ENCODE measurements around the gene KLK15.

Gene KLK15

GRCh38 chr19:50795664-50796073 is 37.7 kb downstream of the KLK15 start:
- no peak for ATAC-seq
- no peak for TF ChIP-seq PATZ1 (CRISPR knock-in tag; IDR thresholded peaks at IDR 0.05; ENCODE audit: borderline replicate concordance)
- TF ChIP-seq, protein P1, sequence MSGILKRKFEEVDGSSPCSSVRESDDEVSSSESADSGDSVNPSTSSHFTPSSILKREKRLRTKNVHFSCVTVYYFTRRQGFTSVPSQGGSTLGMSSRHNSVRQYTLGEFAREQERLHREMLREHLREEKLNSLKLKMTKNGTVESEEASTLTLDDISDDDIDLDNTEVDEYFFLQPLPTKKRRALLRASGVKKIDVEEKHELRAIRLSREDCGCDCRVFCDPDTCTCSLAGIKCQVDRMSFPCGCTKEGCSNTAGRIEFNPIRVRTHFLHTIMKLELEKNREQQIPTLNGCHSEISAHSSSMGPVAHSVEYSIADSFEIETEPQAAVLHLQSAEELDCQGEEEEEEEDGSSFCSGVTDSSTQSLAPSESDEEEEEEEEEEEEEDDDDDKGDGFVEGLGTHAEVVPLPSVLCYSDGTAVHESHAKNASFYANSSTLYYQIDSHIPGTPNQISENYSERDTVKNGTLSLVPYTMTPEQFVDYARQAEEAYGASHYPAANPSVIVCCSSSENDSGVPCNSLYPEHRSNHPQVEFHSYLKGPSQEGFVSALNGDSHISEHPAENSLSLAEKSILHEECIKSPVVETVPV (CRISPR knock-in tag; IDR thresholded peaks at IDR 0.05): no peak
- TF ChIP-seq, protein P2, sequence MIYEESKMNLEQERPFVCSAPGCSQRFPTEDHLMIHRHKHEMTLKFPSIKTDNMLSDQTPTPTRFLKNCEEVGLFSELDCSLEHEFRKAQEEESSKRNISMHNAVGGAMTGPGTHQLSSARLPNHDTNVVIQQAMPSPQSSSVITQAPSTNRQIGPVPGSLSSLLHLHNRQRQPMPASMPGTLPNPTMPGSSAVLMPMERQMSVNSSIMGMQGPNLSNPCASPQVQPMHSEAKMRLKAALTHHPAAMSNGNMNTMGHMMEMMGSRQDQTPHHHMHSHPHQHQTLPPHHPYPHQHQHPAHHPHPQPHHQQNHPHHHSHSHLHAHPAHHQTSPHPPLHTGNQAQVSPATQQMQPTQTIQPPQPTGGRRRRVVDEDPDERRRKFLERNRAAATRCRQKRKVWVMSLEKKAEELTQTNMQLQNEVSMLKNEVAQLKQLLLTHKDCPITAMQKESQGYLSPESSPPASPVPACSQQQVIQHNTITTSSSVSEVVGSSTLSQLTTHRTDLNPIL (CRISPR knock-in tag; IDR thresholded peaks at IDR 0.05; ENCODE audit: low read depth): no peak
- no peak for TF ChIP-seq ZNF70 (CRISPR knock-in tag; IDR thresholded peaks at IDR 0.05)
- no peak for TF ChIP-seq ZNF8 (CRISPR knock-in tag; IDR thresholded peaks at IDR 0.05)
- TF ChIP-seq POU6F1 (CRISPR knock-in tag; IDR thresholded peaks at IDR 0.05; ENCODE audit: borderline replicate concordance, low read depth): no peak
- TF ChIP-seq ZC3H10 (CRISPR knock-in tag; IDR thresholded peaks at IDR 0.05): no peak
- TF ChIP-seq RARB (CRISPR knock-in tag; IDR thresholded peaks at IDR 0.05): no peak
- no peak for TF ChIP-seq ZFP30 (CRISPR knock-in tag; IDR thresholded peaks at IDR 0.05)
- no peak for TF ChIP-seq BACH2 (CRISPR knock-in tag; IDR thresholded peaks at IDR 0.05; ENCODE audit: borderline replicate concordance)
- no peak for TF ChIP-seq ISL1 (CRISPR knock-in tag; IDR thresholded peaks at IDR 0.05)
- TF ChIP-seq TSHZ2 (CRISPR knock-in tag; IDR thresholded peaks at IDR 0.05): no peak
- no peak for TF ChIP-seq TOX (CRISPR knock-in tag; IDR thresholded peaks at IDR 0.05; ENCODE audit: borderline replicate concordance)
- no peak for TF ChIP-seq OSR1 (CRISPR knock-in tag; IDR thresholded peaks at IDR 0.05)
- no peak for TF ChIP-seq TCF4 (CRISPR knock-in tag; IDR thresholded peaks at IDR 0.05; ENCODE audit: borderline replicate concordance)
- no peak for TF ChIP-seq ARNTL (CRISPR knock-in tag; IDR thresholded peaks at IDR 0.05; ENCODE audit: borderline replicate concordance, low read depth)
- no peak for TF ChIP-seq PPARA (CRISPR knock-in tag; IDR thresholded peaks at IDR 0.05; ENCODE audit: borderline replicate concordance)
- no peak for TF ChIP-seq GLIS3 (CRISPR knock-in tag; IDR thresholded peaks at IDR 0.05)
- no peak for TF ChIP-seq ESRRG (CRISPR knock-in tag; IDR thresholded peaks at IDR 0.05)
- TF ChIP-seq ZFP3 (CRISPR knock-in tag; IDR thresholded peaks at IDR 0.05): no peak

DNA sequence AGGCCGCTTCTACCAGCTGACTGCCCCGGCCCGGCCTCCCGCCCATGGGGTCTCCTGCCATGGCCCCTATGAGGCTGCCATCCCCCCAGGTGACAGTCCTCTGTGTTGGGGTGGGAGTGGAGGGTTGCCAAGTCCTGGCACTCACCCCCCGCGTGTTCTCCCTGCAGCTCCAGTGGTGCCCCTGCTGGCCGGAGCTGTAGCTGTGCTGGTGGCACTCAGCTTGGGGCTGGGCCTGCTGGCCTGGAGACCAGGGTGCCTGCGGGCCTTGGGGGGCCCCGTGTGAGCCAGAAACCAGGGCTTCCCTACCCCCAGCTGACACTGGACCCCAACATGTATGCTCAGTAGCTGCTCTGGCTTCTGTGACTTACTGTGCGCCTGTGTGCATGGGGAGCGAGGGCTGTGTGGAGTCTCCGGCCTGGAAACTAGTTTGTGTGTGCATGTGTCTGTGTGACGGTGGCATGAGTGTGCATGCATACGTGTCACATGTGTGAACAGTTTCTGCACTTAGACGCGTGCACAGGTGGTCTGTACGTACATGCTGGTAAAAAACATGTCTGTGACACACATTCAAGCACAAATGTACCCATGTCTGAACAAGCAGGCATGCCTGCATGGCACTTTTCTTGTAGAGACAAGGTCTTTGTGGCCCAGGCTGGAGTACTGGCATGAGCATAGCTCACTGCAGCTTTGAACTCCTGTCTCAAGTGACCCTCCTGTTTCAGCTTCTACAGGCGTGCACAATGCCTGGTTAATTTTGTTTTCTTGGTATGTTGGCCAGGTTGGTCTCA is 38.3 kb downstream of the KLK15 start:
- ATAC-seq: peak; percentile 39
- no peak for TF ChIP-seq OSR1 (CRISPR knock-in tag; IDR thresholded peaks at IDR 0.05)
- no peak for TF ChIP-seq ZC3H10 (CRISPR knock-in tag; IDR thresholded peaks at IDR 0.05)
- no peak for TF ChIP-seq PPARA (CRISPR knock-in tag; IDR thresholded peaks at IDR 0.05; ENCODE audit: borderline replicate concordance)
- TF ChIP-seq, protein P2 (CRISPR knock-in tag; IDR thresholded peaks at IDR 0.05; ENCODE audit: low read depth): no peak
- TF ChIP-seq RARB (CRISPR knock-in tag; IDR thresholded peaks at IDR 0.05): no peak
- TF ChIP-seq ZNF565 (CRISPR knock-in tag; conservative IDR thresholded peaks at IDR 0.05; ENCODE audit: low read depth): no peak
- TF ChIP-seq TOX (CRISPR knock-in tag; IDR thresholded peaks at IDR 0.05; ENCODE audit: borderline replicate concordance): no peak
- no peak for TF ChIP-seq GLIS3 (CRISPR knock-in tag; IDR thresholded peaks at IDR 0.05)
- TF ChIP-seq, protein P1 (CRISPR knock-in tag; IDR thresholded peaks at IDR 0.05): no peak
- TF ChIP-seq TSHZ2 (CRISPR knock-in tag; IDR thresholded peaks at IDR 0.05): no peak
- TF ChIP-seq BACH2 (CRISPR knock-in tag; IDR thresholded peaks at IDR 0.05; ENCODE audit: borderline replicate concordance): no peak
- TF ChIP-seq ZFP3 (CRISPR knock-in tag; IDR thresholded peaks at IDR 0.05): no peak
- no peak for TF ChIP-seq ISL1 (CRISPR knock-in tag; IDR thresholded peaks at IDR 0.05)
- TF ChIP-seq ZNF8 (CRISPR knock-in tag; IDR thresholded peaks at IDR 0.05): no peak
